Ovary (tissue), 9 donors: Measurements from ENCODE around the gene MGAT5. TPM values are rescaled to one million over a fixed set of nuclear protein-coding genes. Genes with fewer than 3 reads are reported as not detected.

ENCODE experiments used
- DNase-seq, 5 donors: peaks; one replicate each; pipeline ENCODE4 v3.0.0-alpha.2; 2019 to 2020
- H3K27ac ChIP-seq, 2 donors: fragments of 200-600 bp; one replicate each; pipeline versions ENCODE4 v1.5.1 to v1.8.0; 2019 to 2022
- H3K27me3 ChIP-seq: fragments of 200-600 bp; one replicate; pipeline ENCODE4 v1.8.0; 2022
- H3K36me3 ChIP-seq: fragments of 200-600 bp; sonication (generic); one replicate; pipeline ENCODE4 v1.5.1; 2019
- H3K4me1 ChIP-seq: one replicate; pipeline ENCODE4 v1.8.1; 2013; ENCODE audit warnings: mild to moderate bottlenecking, moderate library complexity; ENCODE audit not compliant: insufficient read depth
- H3K4me3 ChIP-seq: fragments of 200-600 bp; sonication (generic); one replicate; pipeline ENCODE4 v1.5.1; 2017
- H3K9me3 ChIP-seq, 2 donors: fragments of 200-600 bp in 1 of 2; sonication (generic) in 1 of 2; one replicate each; pipeline versions ENCODE4 v1.5.1 to v1.8.1; 2013 to 2019; ENCODE audit warnings: mild to moderate bottlenecking in 1 of 2, moderate library complexity in 1 of 2
- CTCF ChIP-seq, 3 donors: fragments of 450-650 bp in 2 of 3; fragments of 200-600 bp in 1 of 3; IDR thresholded peaks; one replicate each; pipeline versions ENCODE4 v1.5.1 to v1.8.0; 2016 to 2022; ENCODE audit warnings: antibody characterized with exemption in 3 of 3, mild to moderate bottlenecking in 1 of 3
- EP300 ChIP-seq: sonication (generic); formaldehyde crosslinking; IDR thresholded peaks from one replicate; pipeline ENCODE4 v1.6.1; 2017; ENCODE audit warnings: antibody characterized with exemption
- POLR2A ChIP-seq: fragments of 450-650 bp; IDR thresholded peaks from one replicate; pipeline ENCODE4 v1.6.1; 2017; ENCODE audit warnings: antibody characterized with exemption, mild to moderate bottlenecking, moderate library complexity
- WGBS, 3 donors: extraction: QIAGEN DNeasy Blood & Tissue Kit in 1 of 3; methylation state at CpG; one replicate each; pipeline versions ENCODE4 v1.1.5 to v1.1.7; 2013 to 2017; 5-methylcytosine and 5-hydroxymethylcytosine counted together
- intact Hi-C, 4 donors: fragments of 100-400 bp; cut with DNase I; formaldehyde crosslinking; loops; one replicate each; pipeline versions ENCODE4 v1.11.0 to v1.15.1; 2022 to 2023
- polyA plus RNA-seq, 2 donors: library from polyadenylated mRNA; stranded (reverse); fragments of 200-250 nt in 1 of 2; fragments of 350-450 nt in 1 of 2; fragmentation: Illumina TruSeq in 1 of 2; extraction: RNeasy Lipid Tissue Mini Kit (QIAGEN cat#74804) in 1 of 2; gene quantifications; one replicate each; pipeline ENCODE4 v1.2.3, GENCODE V29; 2013 to 2014
- total RNA-seq, 7 donors: library from RNA; depleted of rRNA in 2 of 7; stranded (reverse); fragments of >200 nt in 2 of 7; fragmentation: NEBNext Ultra II Directional in 3 of 7; extraction: Animal tissue kit (Norgen Biotek cat#: 25700) in 3 of 7; gene quantifications; one replicate each; pipeline versions ENCODE4 v1.1.0 to v1.2.4, GENCODE V29; 2016 to 2023
- donor health status: DM: no; HTN: no; CAD: no; lungs with moderate emphysema.
- donor health status: DM: no; HTN: no; CAD: no.
- donor health status: Bipolar disorder and iron deficiency.
- donor health status: DM: yes; HTN: yes; CAD: no.
- donor health status: DM: no; HTN: no; CAD: no.
- donor health status: DM: yes; HTN: yes; CAD: no.

MGAT5 gene
- total and polyA plus RNA-seq, 9 donors: 11.3 to 61.2 (median 32.4) TPM

GRCh38 chr2:134433469-134433868 lies 179.6 kb downstream of the MGAT5 start:
- no peaks in the 10 kb centered on the region for H3K36me3 ChIP-seq
- H3K27me3 ChIP-seq: no peaks in the 10 kb centered on the region
- H3K4me3 ChIP-seq: no peak overlapping the region
- no peaks in the 10 kb centered on the region for H3K4me1 ChIP-seq
- no peaks in the 10 kb centered on the region for H3K9me3 ChIP-seq
- H3K27ac ChIP-seq: no peak overlapping the region
- no peak for DNase-seq
- WGBS, 3 donors: 92 to 95% (median 94%) methylated on average over 7 of the region's 7 CpGs
- intact Hi-C loops: no loop called here
- TF ChIP-seq CTCF (IDR thresholded peaks at IDR 0.05): no peak
- TF ChIP-seq EP300: no peak
- no peak for TF ChIP-seq POLR2A

GRCh38 chr2:134433979-134434378 lies 180.1 kb downstream of the MGAT5 start:
- H3K4me3 ChIP-seq: no peak overlapping the region
- no peak for TF ChIP-seq EP300
- intact Hi-C loops: no loop called here
- 95 to 98% (median 95%) methylated on average over 6 of the region's 6 CpGs for WGBS, 3 donors
- no peaks in the 10 kb centered on the region for H3K4me1 ChIP-seq
- DNase-seq: no peak
- no peak overlapping the region for H3K27ac ChIP-seq
- no peaks in the 10 kb centered on the region for H3K36me3 ChIP-seq
- no peaks in the 10 kb centered on the region for H3K9me3 ChIP-seq
- no peaks in the 10 kb centered on the region for H3K27me3 ChIP-seq

GRCh38 chr2:134435505-134435904 lies 181.6 kb downstream of the MGAT5 start:
- no peak overlapping the region for H3K4me3 ChIP-seq
- no peaks in the 10 kb centered on the region for H3K4me1 ChIP-seq
- no peak overlapping the region for H3K27ac ChIP-seq
- H3K27me3 ChIP-seq: no peaks in the 10 kb centered on the region
- intact Hi-C loops: no loop called here
- no peaks in the 10 kb centered on the region for H3K36me3 ChIP-seq
- TF ChIP-seq EP300 (no peak), POLR2A (no peak), CTCF (IDR thresholded peaks at IDR 0.05) (no peak)
- no peak for DNase-seq
- 93 to 98% (median 96%) methylated on average over 4 of the region's 4 CpGs for WGBS, 3 donors
- H3K9me3 ChIP-seq: no peaks in the 10 kb centered on the region

- TF ChIP-seq POLR2A: no peak
- DNase-seq: no peak
- H3K27me3 ChIP-seq: no peaks in the 10 kb centered on the region
- no peaks in the 10 kb centered on the region for H3K36me3 ChIP-seq
- H3K4me1 ChIP-seq: no peaks in the 10 kb centered on the region
- no peaks in the 10 kb centered on the region for H3K9me3 ChIP-seq
- intact Hi-C loops: no loop called here
- H3K4me3 ChIP-seq: no peak overlapping the region
- no peak overlapping the region for H3K27ac ChIP-seq
Observed at GRCh38 chr2:134435936-134436335, 182.1 kb downstream of the MGAT5 start.

GRCh38 chr2:134436706-134437105 lies 182.8 kb downstream of the MGAT5 start:
- no peaks in the 10 kb centered on the region for H3K36me3 ChIP-seq
- intact Hi-C loops: no loop called here

More at GRCh38 chr2:134436706-134437105, 182.8 kb downstream of the MGAT5 start:
- H3K9me3 ChIP-seq: no peaks in the 10 kb centered on the region
- TF ChIP-seq POLR2A (no peak), EP300 (no peak), CTCF (IDR thresholded peaks at IDR 0.05) (no peak)
- no peaks in the 10 kb centered on the region for H3K4me1 ChIP-seq
- no peak overlapping the region for H3K27ac ChIP-seq
- no peak overlapping the region for H3K4me3 ChIP-seq
- H3K27me3 ChIP-seq: no peaks in the 10 kb centered on the region
- 95 to 99% (median 97%) methylated on average over 7 of the region's 7 CpGs for WGBS, 3 donors
- no peak for DNase-seq
